Measurements from ENCODE around the gene RNF167.

- TF ChIP-seq CTCF (IDR thresholded peaks at IDR 0.05) = peak; percentile 77 to 83 (median 80)
- no peak for TF ChIP-seq POLR2AphosphoS5 (IDR thresholded peaks at IDR 0.05)
- no peak for TF ChIP-seq EP300 (IDR thresholded peaks at IDR 0.05)
Observed at GRCh38 chr17:4980644-4981216, 40.7 kb downstream of the RNF167 start.

All from upper lobe of left lung (tissue), 4 donors.